HepG2 (cell line): ENCODE results near the gene ARL15. TPM values are rescaled to one million over a fixed set of nuclear protein-coding genes. Genes with fewer than 3 reads are reported as not detected.
A peak's percentile ranks its signal among the peaks of the same experiment; 100 is the strongest.

Source experiments
- ATAC-seq: fragments of 200-7000 bp; cut with Tn5 transposase; 3 replicates; pipeline ENCODE4 v1.9.1; 2020; ENCODE audit warnings: mild to moderate bottlenecking, moderate library complexity
- BruUV-seq: library from RNA; stranded (reverse); fragments of 400-500 nt; replicated peaks from 2 replicates; lab custom pipeline; 2021; lab: Mats Ljungman, UMichigan
- CTCF ChIA-PET: fragments of 300-600 bp; formaldehyde crosslinking; extraction: SDS; loops from one replicate; lab custom pipeline; 2021; ENCODE audit warnings: low total read pairs, inconsistent platforms, low intra/inter-chr PET ratio; lab: Yijun Ruan, JAX
- POLR2A ChIA-PET: fragments of 350-600 bp; sonication (Branson Sonifier 250); formaldehyde crosslinking; loops from one replicate; lab custom pipeline; 2020; ENCODE audit warnings: antibody characterized with exemption, inconsistent platforms; lab: Yijun Ruan, JAX
- DNase-seq: peaks from one replicate; pipeline ENCODE4 v3.0.0-alpha.2; 2015; ENCODE audit warnings: low spot score
- FAIRE-seq: peaks from 3 replicates; lab custom pipeline; 2011; peaks lifted over from hg19 to GRCh38; lab: Jason Lieb, UNC
- H2AFZ ChIP-seq: one replicate; pipeline ENCODE4 v1.6.1; 2011; ENCODE audit warnings: low read length, inconsistent platforms
- H3K27ac ChIP-seq: fragments of 300-600 bp; 3 replicates; pipeline ENCODE4 v1.8.0; 2011; ENCODE audit warnings: mixed run types, mild to moderate bottlenecking, mixed read lengths, low read length, inconsistent platforms; ENCODE audit not compliant: insufficient read depth; ENCODE audit errors: extremely low read length
- H3K27me3 ChIP-seq, 2 experiments: fragments of 200-600 bp in 1 of 2; 2 replicates in 1 of 2; 3 replicates in 1 of 2; pipeline versions ENCODE4 v1.6.0 to v1.8.0; 2011; ENCODE audit warnings: low read length in 2 of 2, mild to moderate bottlenecking in 2 of 2, moderate library complexity in 2 of 2, inconsistent platforms in 1 of 2; ENCODE audit not compliant: insufficient read depth in 2 of 2, control insufficient read depth in 1 of 2
- H3K36me3 ChIP-seq, 2 experiments: fragments of 200-600 bp in 1 of 2; replicated peaks in 1 of 2; 2 replicates in 1 of 2; 3 replicates in 1 of 2; pipeline versions ENCODE4 v1.5.1 to v1.8.0; 2011; ENCODE audit warnings: low read length in 2 of 2, inconsistent platforms in 1 of 2; ENCODE audit not compliant: insufficient read depth in 2 of 2, control insufficient read depth in 1 of 2
- H3K4me1 ChIP-seq: 2 replicates; pipeline ENCODE4 v1.5.1; 2012; ENCODE audit warnings: low read length, inconsistent platforms; ENCODE audit not compliant: insufficient read depth
- H3K4me2 ChIP-seq: 2 replicates; pipeline ENCODE4 v1.6.0; 2011; ENCODE audit warnings: low read depth, low read length, inconsistent platforms
- H3K4me3 ChIP-seq, 3 experiments: fragments of 200-600 bp in 1 of 3; sonication (generic), shearing (Covaris generic) in 1 of 3; replicated peaks in 1 of 3; 2 replicates each; pipeline ENCODE4 v1.5.1; 2011 to 2016; ENCODE audit warnings: low read length in 3 of 3, inconsistent platforms in 2 of 3, low read depth in 2 of 3, mild to moderate bottlenecking in 2 of 3, control low read depth in 1 of 3, mixed read lengths in 1 of 3; ENCODE audit not compliant: insufficient read depth in 1 of 3
- H3K79me2 ChIP-seq: one replicate; pipeline ENCODE4 v1.6.1; 2011; ENCODE audit warnings: low read length, inconsistent platforms; ENCODE audit not compliant: insufficient read depth
- H3K9ac ChIP-seq: 2 replicates; pipeline ENCODE4 v1.6.0; 2011; ENCODE audit warnings: mild to moderate bottlenecking, low read depth, low read length, inconsistent platforms; ENCODE audit not compliant: insufficient read depth
- H3K9me3 ChIP-seq: 2 replicates; pipeline ENCODE4 v1.5.1; 2012; ENCODE audit warnings: mild to moderate bottlenecking, low read length
- H4K20me1 ChIP-seq: 2 replicates; pipeline ENCODE4 v1.6.0; 2011; ENCODE audit warnings: inconsistent platforms, mild to moderate bottlenecking, low read length, moderate library complexity; ENCODE audit not compliant: insufficient read depth
- CREM ChIP-seq, 2 experiments: sonication (generic) in 1 of 2; formaldehyde crosslinking in 1 of 2; IDR thresholded peaks; 2 replicates each; pipeline versions ENCODE4 v1.4.0 to v1.6.1; 2016 to 2020; ENCODE audit warnings: antibody characterized with exemption in 1 of 2, mild to moderate bottlenecking in 1 of 2, missing genetic modification reagents in 1 of 2
- ELF4 ChIP-seq: sonication (generic); formaldehyde crosslinking; IDR thresholded peaks from 2 replicates; pipeline ENCODE4 v1.5.0; 2020; ENCODE audit warnings: missing genetic modification reagents, mild to moderate bottlenecking, moderate library complexity, borderline replicate concordance
- FOSL1 ChIP-seq: sonication (generic); formaldehyde crosslinking; IDR thresholded peaks from 2 replicates; pipeline ENCODE4 v1.9.0; 2021; ENCODE audit warnings: missing genetic modification reagents, borderline replicate concordance
- FOXP1 ChIP-seq, 2 experiments: fragments of 450-650 bp in 1 of 2; IDR thresholded peaks; 2 replicates each; pipeline ENCODE4 v1.6.1; 2017 to 2018; ENCODE audit warnings: antibody characterized with exemption in 1 of 2
- HDAC1 ChIP-seq: sonication (generic); formaldehyde crosslinking; IDR thresholded peaks from 2 replicates; pipeline ENCODE4 v1.5.1; 2020; ENCODE audit warnings: mild to moderate bottlenecking, missing genetic modification reagents
- HOXA5 ChIP-seq: sonication (generic); formaldehyde crosslinking; IDR thresholded peaks from 2 replicates; pipeline ENCODE4 v1.4.0; 2020; ENCODE audit warnings: missing genetic modification reagents
- KLF16 ChIP-seq, 2 experiments: sonication (generic) in 1 of 2; formaldehyde crosslinking in 1 of 2; IDR thresholded peaks; 2 replicates each; pipeline versions ENCODE4 v1.6.1 to v1.8.0; 2016 to 2023; ENCODE audit warnings: missing genetic modification reagents in 2 of 2, missing compliant biosample characterization in 1 of 2
- PAXIP1 ChIP-seq: sonication (generic); formaldehyde crosslinking; conservative IDR thresholded peaks from 2 replicates; pipeline ENCODE4 v1.4.0; 2020; ENCODE audit warnings: mild to moderate bottlenecking, missing genetic modification reagents, moderate library complexity
- RFXAP ChIP-seq: sonication (generic); formaldehyde crosslinking; IDR thresholded peaks from 2 replicates; pipeline ENCODE4 v1.4.0; 2020; ENCODE audit warnings: missing genetic modification reagents, borderline replicate concordance
- RORA ChIP-seq: sonication (generic); formaldehyde crosslinking; IDR thresholded peaks from 2 replicates; pipeline ENCODE4 v1.5.0; 2020; ENCODE audit warnings: mild to moderate bottlenecking, missing genetic modification reagents, moderate library complexity
- SMAD9 ChIP-seq: sonication (generic); formaldehyde crosslinking; IDR thresholded peaks from 2 replicates; pipeline ENCODE4 v1.5.1; 2020; ENCODE audit warnings: mild to moderate bottlenecking, missing genetic modification reagents
- SOX13 ChIP-seq, 3 experiments: fragments of 450-650 bp in 1 of 3; sonication (generic) in 1 of 3; formaldehyde crosslinking in 1 of 3; IDR thresholded peaks in 2 of 3; conservative IDR thresholded peaks in 1 of 3; 2 replicates each; pipeline versions ENCODE4 v1.5.0 to v1.6.1; 2016 to 2020; ENCODE audit warnings: antibody characterized with exemption in 1 of 3, mild to moderate bottlenecking in 1 of 3, missing compliant biosample characterization in 1 of 3, missing genetic modification reagents in 1 of 3, moderate library complexity in 1 of 3
- SOX6 ChIP-seq, 2 experiments: fragments of 450-650 bp in 1 of 2; sonication (generic) in 1 of 2; formaldehyde crosslinking in 1 of 2; IDR thresholded peaks; 2 replicates each; pipeline versions ENCODE4 v1.4.0 to v1.6.1; 2017 to 2020; ENCODE audit warnings: antibody characterized with exemption in 1 of 2, mild to moderate bottlenecking in 1 of 2, missing genetic modification reagents in 1 of 2
- SP2 ChIP-seq: sonication (generic); formaldehyde crosslinking; IDR thresholded peaks from 2 replicates; pipeline ENCODE4 v1.5.1; 2020; ENCODE audit warnings: mild to moderate bottlenecking, missing genetic modification reagents
- TEAD3 ChIP-seq: optimal IDR thresholded peaks from 2 replicates; pipeline ENCODE3; 2016; ENCODE audit warnings: borderline replicate concordance
- ZNF382 ChIP-seq: sonication (generic); formaldehyde crosslinking; IDR thresholded peaks from 2 replicates; pipeline ENCODE4 v1.5.0; 2020; ENCODE audit warnings: missing genetic modification reagents, mild to moderate bottlenecking, borderline replicate concordance
- ZNF432 ChIP-seq: sonication (generic); formaldehyde crosslinking; IDR thresholded peaks from 2 replicates; pipeline ENCODE4 v1.5.0; 2020; ENCODE audit warnings: missing genetic modification reagents, mild to moderate bottlenecking, borderline replicate concordance
- ZNF720 ChIP-seq: sonication (generic); formaldehyde crosslinking; IDR thresholded peaks from 2 replicates; pipeline ENCODE4 v1.4.0; 2020; ENCODE audit warnings: missing genetic modification reagents
- WGBS: methylation state at CpG from one replicate; pipeline ENCODE4 v1.1.6; 2017; ENCODE audit warnings: low lambda C conversion rate; 5-methylcytosine and 5-hydroxymethylcytosine counted together
- in situ Hi-C: cut with HindIII; loops from 2 replicates; pipeline ENCODE4 v1.10.0; 2017; ENCODE audit warnings: low pct_unique_long_range_greater_than_20kb; ENCODE audit not compliant: extremely low pct_ligation_motif_present
- intact Hi-C: fragments of 100-400 bp; cut with micrococcal nuclease; formaldehyde crosslinking; loops from one replicate; pipeline ENCODE4 v1.10.0; 2022; ENCODE audit not compliant: unreplicated experiment
- polyA plus RNA-seq, 8 experiments: library from polyadenylated mRNA; depleted of rRNA in 3 of 8; stranded (reverse) in 7 of 8; unstranded in 1 of 8; fragments of >200 nt; fragmentation: Illumina TruSeq in 4 of 8; extraction: Trizol in 4 of 8; gene quantifications; 2 replicates each; pipeline versions ENCODE4 v1.2.1 to v1.2.3, GENCODE V29; 2011 to 2016; ENCODE audit warnings: low read depth in 4 of 8, missing spikeins in 1 of 8, mixed read lengths in 1 of 8; ENCODE audit not compliant: insufficient read depth in 1 of 8
- total RNA-seq, 5 experiments: library from RNA; depleted of rRNA; stranded (reverse); fragments of >200 nt; fragmentation: Illumina TruSeq; extraction: Trizol; gene quantifications; 2 replicates each; pipeline ENCODE4 v1.2.3, GENCODE V29; 2016; ENCODE audit warnings: low read depth in 1 of 5
- TF ChIP-seq, protein P1 (sequence below): sonication (generic); formaldehyde crosslinking; IDR thresholded peaks from 2 replicates; pipeline ENCODE4 v1.4.0; 2020; ENCODE audit warnings: missing genetic modification reagents; ENCODE audit errors: not compliant biosample characterization

Gene ARL15
- total and polyA plus RNA-seq, 2 of the 13 experiments (the other 11 are each of a cell fraction or from before 2014, with no cell fraction given): 2.5 to 7.7 TPM

GRCh38 chr5:54009357-54009756, 301.0 kb downstream of the ARL15 start:
- Histone ChIP-seq H3K9me3 (peaks cover 12% of the 10 kb centered on the region), H3K36me3 (no peaks in the 10 kb centered on the region), H3K4me1 (peaks cover 38% of the 10 kb centered on the region), H3K4me3 (no peak overlapping the region; a peak in 1 of 6 replicates), H3K27me3 (no peaks in the 10 kb centered on the region), H4K20me1 (no peaks in the 10 kb centered on the region), H3K4me2 (peak overlapping the region; percentile 53), H3K79me2 (no peaks in the 10 kb centered on the region), H3K9ac (no peak overlapping the region), H3K27ac (peak overlapping the region; percentile 68), H2AFZ (no peak overlapping the region)
- ATAC-seq (peak; percentile 81), DNase-seq (peak; percentile 62), FAIRE-seq (peak; percentile 60)
- WGBS: 3% methylated on average over 1 of the region's 1 CpG
- ChIA-PET CTCF (no interaction called here), POLR2A (no interaction called here)
- intact Hi-C loops: loop anchor here (1.0 kb wide), 1 partner anchor 66 kb away; no protein-coding TSS in a partner anchor
- in situ Hi-C loops: no loop called here
- BruUV-seq: no TSS peak
- TF ChIP-seq PAXIP1 (CRISPR knock-in tag) (peak; percentile 25; the same call in 1 of the 2 replicates), SOX6 (IDR thresholded peaks at IDR 0.05) (no peak), SOX6 (CRISPR knock-in tag; IDR thresholded peaks at IDR 0.05) (peak; percentile 63), TEAD3 (CRISPR knock-in tag) (peak; percentile 51), ZNF382 (CRISPR knock-in tag) (no peak), RFXAP (no peak), SP2 (CRISPR knock-in tag) (no peak), ZNF720 (no peak), SOX13 (IDR thresholded peaks at IDR 0.05) (no peak), SOX13 (CRISPR knock-in tag; conservative IDR thresholded peaks at IDR 0.05 in 1 of 2, IDR thresholded peaks at IDR 0.05 in 1 of 2) (peak in 1 of 2 experiments; percentile 58; a peak in 2 of 4 replicates), HOXA5 (CRISPR knock-in tag) (no peak), RORA (CRISPR knock-in tag) (no peak), ELF4 (no peak), CREM (IDR thresholded peaks at IDR 0.05) (no peak), CREM (CRISPR knock-in tag; IDR thresholded peaks at IDR 0.05) (no peak), SMAD9 (CRISPR knock-in tag) (no peak), FOSL1 (CRISPR knock-in tag) (no peak), KLF16 (CRISPR knock-in tag; IDR thresholded peaks at IDR 0.05) (no peak), FOXP1 (IDR thresholded peaks at IDR 0.05) (no peak), FOXP1 (CRISPR knock-in tag; IDR thresholded peaks at IDR 0.05) (peak; percentile 25; the same call in 1 of the 2 replicates), HDAC1 (no peak), ZNF432 (no peak)
- TF ChIP-seq, protein P1, sequence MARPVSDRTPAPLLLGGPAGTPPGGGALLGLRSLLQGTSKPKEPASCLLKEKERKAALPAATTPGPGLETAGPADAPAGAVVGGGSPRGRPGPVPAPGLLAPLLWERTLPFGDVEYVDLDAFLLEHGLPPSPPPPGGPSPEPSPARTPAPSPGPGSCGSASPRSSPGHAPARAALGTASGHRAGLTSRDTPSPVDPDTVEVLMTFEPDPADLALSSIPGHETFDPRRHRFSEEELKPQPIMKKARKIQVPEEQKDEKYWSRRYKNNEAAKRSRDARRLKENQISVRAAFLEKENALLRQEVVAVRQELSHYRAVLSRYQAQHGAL (CRISPR knock-in tag): no peak
